HG02981 (cell line): ENCODE measurements around the gene SHISAL1.

Experiments
- ATAC-seq: cut with Tn5 transposase; IDR thresholded peaks from one replicate; pipeline ENCODE4 v1.9.1; 2021; ENCODE audit warnings: mild to moderate bottlenecking, moderate library complexity; ENCODE audit not compliant: unreplicated experiment

The SHISAL1 gene

DNA sequence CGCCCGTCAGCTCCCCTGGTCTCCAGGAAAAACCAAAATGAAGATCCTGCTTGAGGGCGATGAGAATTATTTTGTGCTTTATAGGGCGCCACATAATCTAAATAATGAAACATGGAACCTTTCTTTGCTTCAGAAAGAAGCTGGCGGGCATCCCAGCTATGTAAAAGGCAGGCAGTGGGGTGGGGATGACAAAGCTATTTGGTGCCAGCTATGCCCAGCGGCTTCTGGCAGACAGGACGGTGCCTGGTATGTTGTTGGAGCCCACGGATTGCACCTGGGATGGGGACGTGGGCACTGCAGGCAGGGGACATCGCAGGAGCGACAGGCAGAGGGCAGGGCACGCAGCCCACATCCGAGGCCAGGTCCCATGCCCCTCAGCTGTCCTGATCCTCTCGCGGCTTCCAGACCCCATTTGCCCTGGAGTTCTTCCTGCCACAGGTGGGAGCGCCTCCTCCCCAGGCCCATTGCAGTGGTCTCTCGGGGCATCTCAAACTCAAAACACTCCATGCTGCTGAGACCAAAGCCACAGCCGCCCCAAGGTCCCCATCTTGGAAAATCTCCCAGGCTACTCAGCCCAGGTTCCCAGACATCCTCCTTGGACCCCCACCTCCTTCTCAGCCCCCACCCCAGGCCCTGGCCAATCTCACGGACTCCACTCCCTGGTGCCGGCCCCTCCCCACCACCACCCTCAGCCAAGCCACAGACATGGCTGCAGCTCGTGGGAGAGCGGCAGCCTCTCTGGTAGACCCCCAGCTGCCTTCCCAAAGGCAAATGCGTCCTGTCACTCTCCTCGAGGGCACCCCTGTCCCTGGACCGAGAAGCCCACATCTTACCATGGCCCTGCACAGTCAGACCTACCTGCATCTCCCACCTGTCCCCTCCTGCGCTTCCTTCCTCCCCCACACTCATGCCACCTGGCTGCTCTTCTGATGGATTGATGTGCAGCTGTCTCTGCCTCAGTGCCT is 45.7 kb downstream of the SHISAL1 start:
- no peak for ATAC-seq

DNA sequence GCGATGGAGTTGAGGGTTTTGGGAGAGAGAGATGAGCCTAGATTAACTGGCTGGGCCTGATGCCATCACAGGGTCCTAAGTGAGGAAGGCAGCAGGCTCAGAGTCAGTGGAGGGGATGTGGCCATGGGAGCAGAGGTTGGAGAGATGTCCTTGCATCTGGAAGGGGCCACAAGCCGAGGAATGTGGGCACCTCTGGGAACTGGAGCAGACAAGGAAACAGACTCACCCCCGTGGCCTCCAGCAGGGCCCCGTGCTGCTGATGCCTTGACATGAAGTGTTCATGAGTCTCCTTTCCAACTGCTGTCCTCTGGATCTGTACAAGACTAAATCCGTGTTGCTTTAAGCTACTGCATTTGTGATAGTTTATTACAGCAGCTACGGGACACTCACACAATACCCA is 49.2 kb downstream of the SHISAL1 start:
- no peak for ATAC-seq

DNA sequence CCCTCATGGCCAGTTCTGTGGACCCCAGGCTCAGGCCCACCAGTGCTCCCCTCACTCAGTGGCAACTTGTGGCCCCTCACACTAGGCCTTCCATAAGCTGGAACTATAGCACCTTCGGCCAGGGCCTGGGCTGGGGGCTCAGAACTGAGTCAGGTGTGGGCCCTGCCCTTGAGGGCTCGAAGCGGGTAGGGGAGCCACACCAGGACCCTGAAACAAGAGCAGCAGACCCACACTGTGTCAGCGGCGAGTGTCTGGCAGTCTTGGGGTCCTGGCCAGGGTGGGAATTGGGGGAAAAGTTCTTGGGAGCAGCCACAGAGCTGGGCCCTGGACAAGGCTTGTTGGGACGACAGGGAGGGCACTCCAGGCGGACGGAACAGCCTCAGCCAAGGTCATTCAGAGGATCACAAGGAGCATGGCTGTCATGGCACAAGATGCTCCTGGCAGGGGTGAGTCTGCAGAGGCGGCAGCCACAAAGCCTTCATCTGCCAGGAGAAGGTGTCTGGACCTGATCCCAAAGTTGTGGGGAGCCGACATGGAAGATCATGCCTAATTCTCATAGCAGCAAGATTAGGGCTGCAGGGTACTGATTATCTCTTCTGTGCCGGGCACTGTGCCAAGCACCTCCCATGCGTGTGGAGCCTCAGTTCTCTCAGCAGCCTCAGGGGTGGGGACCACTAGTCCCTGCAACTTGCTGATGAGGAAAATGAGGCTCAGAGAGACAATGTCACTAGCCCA is 50.7 kb downstream of the SHISAL1 start:
- no peak for ATAC-seq

DNA sequence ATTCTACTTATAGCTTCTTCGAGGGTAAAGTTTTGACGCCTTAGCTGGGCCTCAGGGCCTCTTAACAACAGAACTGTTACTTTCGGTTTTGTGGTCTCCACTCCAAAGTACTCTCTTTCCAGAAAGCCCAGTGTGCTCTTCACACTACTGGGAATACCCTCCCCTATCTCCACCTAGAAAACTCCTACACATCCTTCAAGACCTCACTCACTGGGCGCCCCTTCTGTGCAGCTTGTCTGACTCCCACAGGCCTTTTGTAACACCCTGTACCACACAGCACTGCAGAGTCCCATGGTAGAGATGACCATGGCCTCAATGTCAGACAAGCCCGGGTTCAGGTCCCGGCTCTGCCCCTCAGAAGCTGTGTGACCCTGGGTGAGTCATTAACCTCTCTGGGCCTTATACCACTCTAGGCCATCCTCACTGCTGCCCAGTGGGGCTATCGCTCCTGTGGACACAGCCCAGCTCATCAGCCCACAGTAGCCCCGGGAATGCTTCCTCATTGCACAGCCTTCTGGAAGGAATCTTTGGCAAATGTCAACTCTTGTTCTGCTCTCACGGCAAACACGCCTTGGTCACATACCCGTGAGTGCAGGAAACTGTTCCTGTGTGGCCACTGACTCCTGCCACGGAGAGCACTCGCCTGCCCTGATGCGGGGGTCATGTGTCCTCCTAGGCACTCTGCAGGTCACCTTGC is 51.4 kb downstream of the SHISAL1 start:
- no peak for ATAC-seq

DNA sequence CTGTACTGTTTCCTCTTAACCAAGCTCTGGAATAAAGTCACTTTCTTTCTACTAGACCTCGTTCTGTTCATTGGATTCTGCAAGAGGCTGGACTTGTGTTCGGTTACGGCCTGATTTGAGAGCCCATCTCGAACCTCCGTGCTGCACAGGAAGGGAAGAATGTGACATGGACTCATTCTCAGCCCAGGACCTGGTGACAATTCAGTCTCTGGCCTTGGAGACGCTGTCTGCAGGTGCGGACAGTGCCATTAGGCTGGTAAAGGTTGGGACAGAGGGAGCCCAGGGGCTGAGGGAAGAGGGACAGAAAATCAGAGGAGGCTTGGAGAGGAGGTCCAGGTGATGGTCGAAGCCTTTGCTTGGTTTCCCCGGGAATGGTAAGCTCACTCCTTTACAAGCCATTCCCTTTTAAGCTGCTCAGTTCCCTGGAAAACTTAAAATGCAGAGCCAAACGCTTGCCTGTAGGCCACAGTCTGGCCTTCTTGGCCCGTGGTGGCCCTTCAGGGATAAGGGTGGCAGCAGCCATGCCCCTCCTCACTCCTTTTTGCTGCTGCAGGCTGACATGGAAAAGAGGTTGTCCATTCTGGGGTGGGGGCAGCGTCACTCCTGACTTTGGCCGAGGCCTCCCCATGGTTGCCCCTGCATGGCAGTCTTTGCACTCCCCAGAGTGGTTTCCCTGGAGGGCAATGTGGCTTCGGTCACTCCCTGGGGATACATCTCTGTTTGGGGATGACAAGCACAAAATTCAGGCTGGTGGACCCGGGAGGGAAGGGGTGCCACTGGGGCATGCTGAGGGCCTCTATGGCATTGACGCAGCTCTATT is 52.3 kb downstream of the SHISAL1 start:
- no peak for ATAC-seq

DNA sequence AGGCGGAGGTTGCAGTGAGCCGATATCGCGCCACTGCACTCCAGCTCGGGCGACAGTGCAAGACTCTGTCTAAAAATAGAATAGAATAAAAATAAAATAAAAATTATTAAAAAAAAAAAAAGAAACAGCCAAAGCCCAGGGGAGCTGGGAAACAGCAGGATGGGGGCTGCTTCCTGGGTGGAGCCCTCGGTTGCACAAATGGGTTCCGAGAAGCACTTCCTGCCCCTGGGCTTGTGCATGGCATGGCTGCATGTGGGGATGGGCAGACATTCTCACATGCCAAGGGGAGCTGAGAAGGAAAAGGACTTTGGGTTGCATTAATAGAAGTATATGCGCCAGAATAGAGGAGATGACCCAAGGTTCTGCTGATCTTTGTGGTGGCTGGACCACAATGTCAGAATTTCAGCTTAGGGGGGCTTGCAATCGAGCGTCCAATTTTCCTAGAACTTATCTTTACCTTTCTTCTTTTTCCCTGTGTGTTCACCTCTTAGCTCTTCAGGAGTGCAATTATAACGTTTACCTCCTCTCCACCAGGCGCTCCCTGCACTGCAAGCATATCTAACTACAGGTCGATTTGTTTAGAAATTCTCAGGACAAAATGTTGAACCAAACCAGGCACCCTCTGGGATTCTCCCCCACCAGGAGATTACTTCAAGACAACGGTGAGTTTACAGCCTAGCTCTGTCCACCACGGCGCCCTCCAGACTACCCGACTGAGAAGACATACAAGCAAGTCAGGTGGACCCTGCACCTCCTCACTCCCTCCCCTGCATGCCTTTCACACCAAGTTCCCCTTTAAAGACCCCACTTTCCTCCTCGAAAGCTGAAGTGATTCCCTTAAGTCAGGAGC is 53.2 kb downstream of the SHISAL1 start:
- no peak for ATAC-seq

DNA sequence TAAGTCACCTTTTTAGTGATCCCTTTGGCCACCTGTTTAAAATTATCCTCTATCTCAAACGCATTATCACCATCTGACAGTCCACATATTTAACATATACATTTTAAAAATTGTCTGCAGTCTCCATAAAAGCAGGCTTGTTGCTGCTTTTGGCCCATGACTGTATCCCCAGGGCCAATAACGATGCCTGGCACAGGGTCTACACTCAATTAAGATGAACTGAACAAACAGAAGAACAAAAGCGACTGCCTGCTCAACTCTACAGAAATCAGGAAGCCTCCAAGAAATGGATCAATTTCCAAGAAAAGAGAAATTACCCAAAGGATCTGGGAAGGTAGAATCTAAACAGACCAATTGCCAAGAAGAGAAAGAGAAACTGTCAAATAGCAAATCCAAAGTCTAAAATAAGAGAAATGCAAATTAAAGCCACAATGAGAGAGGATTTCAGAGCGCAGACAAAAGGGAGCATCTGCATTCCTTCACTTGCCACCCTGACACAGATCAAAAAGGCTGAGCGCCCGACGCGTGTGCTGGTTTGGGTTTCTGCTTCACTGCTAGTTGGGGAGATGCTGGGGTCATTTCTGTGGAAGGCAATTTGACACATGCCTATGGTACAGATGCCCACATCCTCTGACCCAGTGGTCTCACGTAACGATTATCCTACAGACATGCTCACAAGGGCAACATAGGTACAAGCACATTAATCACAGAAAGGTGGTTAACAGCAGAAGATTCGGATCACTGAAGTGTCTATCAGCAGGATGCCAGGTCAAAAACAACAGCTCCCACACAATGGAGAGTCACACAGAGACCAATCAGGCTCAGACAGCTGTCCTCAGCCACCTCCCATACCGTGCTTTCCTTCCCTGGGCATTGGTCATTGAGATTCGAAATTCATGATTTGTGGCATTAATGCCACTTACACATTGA is 55.9 kb downstream of the SHISAL1 start:
- no peak for ATAC-seq

DNA sequence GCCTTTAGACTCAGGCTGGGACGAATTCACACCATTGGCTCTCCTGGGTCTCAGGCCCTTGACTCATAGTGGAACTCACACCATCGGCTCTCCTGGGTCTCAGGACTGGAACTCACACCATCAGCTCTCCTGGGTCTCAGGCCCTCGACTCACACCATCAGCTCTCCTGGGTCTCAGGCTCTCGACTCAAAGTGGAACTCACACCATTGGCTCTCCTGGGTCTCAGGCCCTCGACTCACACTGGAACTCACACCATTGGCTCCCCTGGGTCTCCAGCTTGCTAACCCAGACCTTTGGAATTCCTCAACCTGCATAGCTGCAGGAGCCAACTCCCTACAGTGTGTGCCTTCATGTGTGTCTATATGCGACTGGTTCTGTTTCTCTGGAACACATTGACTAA is 56.7 kb downstream of the SHISAL1 start:
- ATAC-seq: no peak

DNA sequence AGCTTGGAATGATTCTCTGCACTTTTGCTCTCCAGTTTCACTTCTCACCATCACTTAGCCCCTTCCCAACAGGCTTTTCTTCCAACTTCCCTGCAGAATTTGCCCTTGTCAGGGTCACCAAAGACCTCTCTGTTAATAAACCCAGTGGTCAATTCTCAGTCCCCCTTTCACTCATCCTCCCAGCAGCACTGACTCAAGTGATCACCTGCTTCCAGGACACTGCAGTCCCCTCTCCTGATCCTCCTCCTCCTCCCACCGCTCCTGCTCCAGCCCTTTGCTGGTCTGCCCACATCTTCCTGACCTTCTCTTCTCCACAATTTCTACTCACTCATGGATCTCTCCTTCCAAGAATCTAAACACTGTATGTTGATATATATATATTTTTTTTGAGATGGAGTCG is 57.9 kb downstream of the SHISAL1 start:
- ATAC-seq: no peak

DNA sequence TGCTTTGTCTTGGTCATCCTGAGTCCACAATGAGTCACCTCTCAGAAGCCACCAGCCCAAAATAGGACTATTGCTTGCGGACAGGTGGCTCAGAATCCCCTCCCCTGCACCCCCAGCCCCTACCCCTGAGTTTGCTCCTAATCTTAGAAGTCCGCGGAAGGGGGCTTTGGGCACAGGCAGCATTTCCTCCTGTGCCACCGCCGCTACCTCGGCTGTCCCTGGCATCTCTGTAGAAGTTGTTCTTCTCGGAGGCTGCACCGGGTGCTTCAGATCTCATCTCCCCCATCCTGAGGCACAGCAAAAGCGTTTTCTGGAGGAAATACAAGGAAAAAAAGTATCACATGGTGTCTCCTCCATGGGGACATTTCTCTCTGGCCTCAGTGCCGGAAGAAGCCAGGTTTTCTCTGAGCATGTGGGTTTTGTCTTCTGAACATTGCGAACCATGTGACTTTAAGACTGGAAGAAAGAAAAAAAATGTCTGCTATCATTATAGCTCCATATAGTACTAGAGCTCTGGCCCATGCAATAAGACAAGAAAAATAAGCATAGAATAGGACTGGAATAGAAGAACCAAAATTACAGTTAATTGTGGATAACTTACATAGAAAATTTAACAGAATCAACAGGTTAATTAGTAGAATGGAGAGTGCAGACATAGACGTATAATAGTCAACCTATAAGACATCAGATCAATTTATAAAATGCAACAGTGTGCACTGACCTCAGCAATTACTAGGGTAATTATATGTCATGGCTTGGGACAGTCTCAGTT is 63.2 kb downstream of the SHISAL1 start:
- ATAC-seq: no peak

DNA sequence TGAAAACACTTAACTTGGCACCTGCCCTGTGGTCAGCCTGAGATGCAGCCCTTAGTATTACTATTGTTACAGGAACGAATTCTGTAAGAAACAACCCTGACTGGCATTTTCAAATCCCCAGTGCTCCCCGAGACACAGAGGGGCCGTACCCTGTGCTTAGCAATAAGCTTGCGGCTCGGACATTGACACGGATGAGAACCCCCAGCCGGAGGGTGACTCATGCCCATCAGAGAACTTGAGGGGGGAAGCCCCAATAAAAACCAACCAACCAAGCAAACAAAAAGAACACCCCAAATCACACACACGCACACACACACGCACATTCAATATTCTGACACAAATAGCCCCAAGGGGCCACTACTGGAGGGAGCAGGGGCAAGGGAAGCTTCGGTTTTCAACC is 63.8 kb downstream of the SHISAL1 start:
- no peak for ATAC-seq

DNA sequence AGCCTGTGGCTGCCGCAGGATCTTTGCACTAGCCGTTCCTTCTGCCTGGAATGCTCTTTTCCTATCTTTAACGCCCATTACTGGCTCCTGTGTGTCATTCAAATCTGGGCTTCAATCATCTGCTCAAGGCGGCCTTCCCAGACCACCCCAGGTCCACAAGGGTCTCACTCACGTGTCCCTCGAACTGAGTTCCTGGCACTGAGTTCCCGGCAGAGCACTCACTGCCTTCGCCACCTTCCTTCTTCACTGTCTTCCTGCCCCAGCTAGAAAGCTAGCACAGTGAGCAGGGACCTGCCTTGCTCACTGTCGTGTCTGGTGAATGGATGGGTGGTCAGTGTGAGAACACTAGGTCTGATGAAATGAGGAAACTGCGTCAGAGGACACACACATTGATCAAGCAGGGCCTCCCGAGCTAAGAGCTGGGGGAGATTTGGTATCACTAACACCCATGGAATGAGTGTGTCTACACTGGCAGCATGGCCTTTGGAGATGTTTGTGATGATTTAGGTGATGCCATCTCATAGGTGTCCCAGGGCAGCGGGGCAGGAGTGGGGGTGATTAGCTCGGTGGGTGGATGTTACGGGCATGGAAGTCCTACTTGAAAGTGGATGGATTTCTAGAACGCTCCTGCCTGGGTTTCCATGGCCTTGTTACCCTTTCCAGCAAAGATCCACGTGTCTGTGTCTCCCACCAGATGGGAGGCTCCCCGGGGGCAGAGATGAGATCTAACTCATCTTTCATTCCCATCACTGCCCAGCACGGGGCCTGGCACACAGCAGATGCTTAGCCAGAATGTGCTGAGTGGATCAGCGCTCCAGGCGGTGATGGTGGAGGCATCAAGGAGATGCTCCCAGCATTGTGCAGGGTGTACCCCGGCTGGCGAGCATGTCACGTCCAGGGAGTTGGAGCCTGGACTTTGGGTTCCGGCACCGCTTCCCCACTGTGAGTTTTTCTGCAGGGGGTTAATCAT is 64.5 kb downstream of the SHISAL1 start:
- no peak for ATAC-seq

DNA sequence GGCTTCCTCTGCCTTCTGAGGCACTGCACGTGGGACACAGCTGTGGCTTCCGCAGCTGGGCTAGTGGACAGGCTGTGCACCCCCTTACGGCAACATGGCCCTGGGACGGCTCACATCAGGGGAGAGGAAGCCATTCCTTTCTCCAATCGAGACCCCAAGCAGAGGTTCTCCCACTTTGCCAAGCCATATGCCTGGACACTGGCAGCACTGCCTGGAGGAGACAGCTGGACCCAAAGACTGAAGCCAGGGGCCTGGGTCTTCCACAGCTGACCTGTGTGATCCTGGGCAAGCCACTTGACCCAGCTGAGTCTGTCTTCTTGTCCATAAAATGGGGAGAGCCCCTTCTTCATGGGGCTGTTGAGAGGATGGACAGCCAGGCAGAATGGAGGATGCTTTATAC is 65.4 kb downstream of the SHISAL1 start:
- no peak for ATAC-seq

DNA sequence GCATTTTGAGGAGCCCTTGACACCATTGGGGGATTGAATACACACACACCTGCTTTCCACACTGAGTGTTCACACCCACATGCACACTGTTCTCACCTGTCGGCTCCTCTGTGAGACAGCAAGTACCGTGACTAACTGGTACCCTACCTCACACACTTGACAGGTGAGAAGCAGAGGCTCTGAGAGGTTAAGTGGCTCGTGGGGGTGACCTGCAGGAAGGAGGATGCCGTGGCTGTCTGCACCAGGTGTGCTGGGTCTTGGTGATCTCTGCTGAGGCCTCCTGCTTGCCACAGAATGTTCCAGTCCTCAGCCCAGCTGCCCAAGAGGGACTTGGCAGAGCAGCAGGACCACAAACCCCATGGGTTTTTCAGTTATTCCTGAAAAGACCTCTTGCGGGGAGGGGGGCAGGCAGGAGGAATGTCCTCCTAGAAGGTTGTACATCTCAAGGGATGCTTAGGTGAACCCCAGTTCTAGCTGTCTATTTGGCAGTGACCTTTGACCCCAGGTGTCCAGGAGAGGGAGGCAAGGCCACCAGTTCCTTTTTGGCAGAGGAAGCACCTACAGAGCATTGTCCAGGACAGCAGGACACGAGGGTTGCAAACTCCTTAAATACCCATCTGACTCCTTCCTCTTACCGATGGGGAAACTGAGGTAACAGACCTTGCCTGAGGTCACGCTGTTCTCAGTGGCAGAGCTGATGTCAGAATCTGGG is 66.0 kb downstream of the SHISAL1 start:
- ATAC-seq: no peak

DNA sequence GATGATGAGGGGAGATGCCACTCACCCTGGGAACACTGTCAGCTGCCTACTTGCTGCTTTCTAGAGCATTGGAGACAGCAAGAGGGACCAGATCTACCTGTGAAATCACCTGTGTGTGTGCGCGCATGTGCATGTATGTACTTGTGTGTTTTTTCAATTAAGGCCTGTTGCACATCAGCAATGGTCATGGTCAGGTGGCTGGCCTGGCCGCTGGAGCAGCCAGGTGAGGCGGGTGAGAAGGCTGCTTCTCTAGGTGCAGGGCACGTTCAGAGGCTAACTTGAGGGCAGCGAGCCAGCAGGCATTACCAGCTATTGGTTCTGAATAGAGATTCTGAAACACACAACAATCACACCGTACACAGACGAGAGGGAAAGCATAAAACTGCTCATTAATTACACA is 66.9 kb downstream of the SHISAL1 start:
- ATAC-seq: no peak

DNA sequence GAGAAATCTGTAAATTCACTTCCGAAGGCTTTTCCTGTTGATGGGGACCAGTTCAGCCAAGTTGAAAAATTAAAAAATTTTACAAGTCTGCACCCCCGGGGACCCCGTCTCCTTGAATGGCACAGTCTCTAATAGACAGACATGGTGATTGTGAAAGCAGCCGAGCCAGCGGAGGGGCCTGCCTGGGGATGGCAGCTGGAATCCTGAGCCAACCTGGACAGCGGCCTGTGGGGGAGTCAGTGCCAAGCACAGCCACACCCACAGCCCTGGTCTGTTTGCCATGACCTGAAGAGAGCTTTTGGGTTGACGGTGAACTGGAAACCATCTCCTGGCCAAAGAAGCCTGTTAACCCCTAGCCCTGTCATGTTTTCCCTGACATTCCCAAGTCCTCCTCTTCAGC is 67.3 kb downstream of the SHISAL1 start:
- ATAC-seq: no peak
